Measurements from ENCODE around the gene NQO2. TPM values are rescaled to one million over a fixed set of nuclear protein-coding genes. Genes with fewer than 3 reads are reported as not detected.
"Not testable (repeated sequence)": the region's sequence is repeated elsewhere in the genome, so short reads cannot be mapped to it uniquely, and the experiment has no call there.

Gene NQO2
- total RNA-seq, 2 donors from 2014 or later: 50.8 to 199 TPM

GRCh38 chr6:3052481-3053230, 53.0 kb downstream of the NQO2 start:
- no peaks in the 10 kb centered on the region for H3K4me1 ChIP-seq (ENCODE audit: control insufficient read depth, insufficient read depth, low read length)
- H3K36me3 ChIP-seq (ENCODE audit: control insufficient read depth, insufficient read depth, low read length): no peaks in the 10 kb centered on the region
- 86 to 87% methylated on average over 9 to 17 of the region's 17 CpGs for WGBS, 2 experiments (ENCODE audit: insufficient coverage in 1 of 2, insufficient read length in 1 of 2)
- no peak overlapping the region for H3K9ac ChIP-seq (ENCODE audit: extremely low read depth, low read length, poor library complexity, severe bottlenecking)
- Mint-ChIP-seq H3K27me3 (ENCODE audit: insufficient read depth) (peaks cover 36% of the 10 kb centered on the region), H3K27ac (peak overlapping the region; percentile 80), H3K4me3 (peak overlapping the region; percentile 65), H3K9me3 (no peaks in the 10 kb centered on the region), H3K36me3 (ENCODE audit: low read depth) (no peaks in the 10 kb centered on the region), H3K4me1 (peaks cover 24% of the 10 kb centered on the region)
- peaks cover 11% of the 10 kb centered on the region for H3K27me3 ChIP-seq (ENCODE audit: control insufficient read depth, insufficient read depth, low read length, poor library complexity, severe bottlenecking)
- peak; percentile 48 for DNase-seq
- H3K9me3 ChIP-seq (ENCODE audit: control insufficient read depth, low read length): no peaks in the 10 kb centered on the region
- no peak overlapping the region for H3K27ac ChIP-seq (ENCODE audit: low read depth, low read length)
- TF ChIP-seq, protein P1, sequence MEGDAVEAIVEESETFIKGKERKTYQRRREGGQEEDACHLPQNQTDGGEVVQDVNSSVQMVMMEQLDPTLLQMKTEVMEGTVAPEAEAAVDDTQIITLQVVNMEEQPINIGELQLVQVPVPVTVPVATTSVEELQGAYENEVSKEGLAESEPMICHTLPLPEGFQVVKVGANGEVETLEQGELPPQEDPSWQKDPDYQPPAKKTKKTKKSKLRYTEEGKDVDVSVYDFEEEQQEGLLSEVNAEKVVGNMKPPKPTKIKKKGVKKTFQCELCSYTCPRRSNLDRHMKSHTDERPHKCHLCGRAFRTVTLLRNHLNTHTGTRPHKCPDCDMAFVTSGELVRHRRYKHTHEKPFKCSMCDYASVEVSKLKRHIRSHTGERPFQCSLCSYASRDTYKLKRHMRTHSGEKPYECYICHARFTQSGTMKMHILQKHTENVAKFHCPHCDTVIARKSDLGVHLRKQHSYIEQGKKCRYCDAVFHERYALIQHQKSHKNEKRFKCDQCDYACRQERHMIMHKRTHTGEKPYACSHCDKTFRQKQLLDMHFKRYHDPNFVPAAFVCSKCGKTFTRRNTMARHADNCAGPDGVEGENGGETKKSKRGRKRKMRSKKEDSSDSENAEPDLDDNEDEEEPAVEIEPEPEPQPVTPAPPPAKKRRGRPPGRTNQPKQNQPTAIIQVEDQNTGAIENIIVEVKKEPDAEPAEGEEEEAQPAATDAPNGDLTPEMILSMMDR (conservative IDR thresholded peaks at IDR 0.05): no peak
- H3K4me3 ChIP-seq (ENCODE audit: low read length): peak overlapping the region; percentile 71

GRCh38 chr6:3053231-3053508, 53.5 kb downstream of the NQO2 start:
- peaks cover 11% of the 10 kb centered on the region for H3K27me3 ChIP-seq (ENCODE audit: control insufficient read depth, insufficient read depth, low read length, poor library complexity, severe bottlenecking)
- H3K4me3 ChIP-seq (ENCODE audit: low read length): peak overlapping the region; percentile 71
- no peak for DNase-seq
- no peak overlapping the region for H3K9ac ChIP-seq (ENCODE audit: extremely low read depth, low read length, poor library complexity, severe bottlenecking)
- Mint-ChIP-seq H3K27me3 (ENCODE audit: insufficient read depth) (peaks cover 36% of the 10 kb centered on the region), H3K36me3 (ENCODE audit: low read depth) (no peaks in the 10 kb centered on the region), H3K4me1 (peaks cover 24% of the 10 kb centered on the region), H3K4me3 (peak overlapping the region; percentile 65), H3K27ac (peak overlapping the region; percentile 80), H3K9me3 (no peaks in the 10 kb centered on the region)
- H3K27ac ChIP-seq (ENCODE audit: low read depth, low read length): no peak overlapping the region
- no peaks in the 10 kb centered on the region for H3K9me3 ChIP-seq (ENCODE audit: control insufficient read depth, low read length)
- 69 to 71% methylated on average over 4 to 11 of the region's 11 CpGs for WGBS, 2 experiments (ENCODE audit: insufficient coverage in 1 of 2, insufficient read length in 1 of 2)
- TF ChIP-seq, protein P1 (conservative IDR thresholded peaks at IDR 0.05): no peak
- no peaks in the 10 kb centered on the region for H3K4me1 ChIP-seq (ENCODE audit: control insufficient read depth, insufficient read depth, low read length)
- H3K36me3 ChIP-seq (ENCODE audit: control insufficient read depth, insufficient read depth, low read length): no peaks in the 10 kb centered on the region

GRCh38 chr6:3054229-3055157, 54.8 kb downstream of the NQO2 start:
- not testable (repeated sequence) for H3K36me3 ChIP-seq (ENCODE audit: control insufficient read depth, insufficient read depth, low read length); H3K9me3 Mint-ChIP-seq; H3K36me3 Mint-ChIP-seq (ENCODE audit: low read depth); H3K9ac ChIP-seq (ENCODE audit: extremely low read depth, low read length, poor library complexity, severe bottlenecking); H3K27me3 ChIP-seq (ENCODE audit: control insufficient read depth, insufficient read depth, low read length, poor library complexity, severe bottlenecking); H3K4me1 ChIP-seq (ENCODE audit: control insufficient read depth, insufficient read depth, low read length); H3K9me3 ChIP-seq (ENCODE audit: control insufficient read depth, low read length); H3K27ac ChIP-seq (ENCODE audit: low read depth, low read length)
- peak; percentile 68 for DNase-seq
- WGBS, 2 experiments (ENCODE audit: insufficient coverage in 1 of 2, insufficient read length in 1 of 2): 16 to 23% methylated on average over 18 to 27 of the region's 27 CpGs
- peak overlapping the region; percentile 68 for H3K4me3 ChIP-seq (ENCODE audit: low read length)
- Mint-ChIP-seq H3K4me1 (peaks cover 24% of the 10 kb centered on the region), H3K27me3 (ENCODE audit: insufficient read depth) (peaks cover 29% of the 10 kb centered on the region), H3K4me3 (peak overlapping the region; percentile 65), H3K27ac (peak overlapping the region; percentile 32)

GRCh38 chr6:3055158-3055499, 55.4 kb downstream of the NQO2 start:
- not testable (repeated sequence) for DNase-seq; H3K27ac Mint-ChIP-seq; H3K4me3 ChIP-seq (ENCODE audit: low read length); H3K9me3 ChIP-seq (ENCODE audit: control insufficient read depth, low read length); H3K27me3 ChIP-seq (ENCODE audit: control insufficient read depth, insufficient read depth, low read length, poor library complexity, severe bottlenecking); H3K9me3 Mint-ChIP-seq; H3K9ac ChIP-seq (ENCODE audit: extremely low read depth, low read length, poor library complexity, severe bottlenecking); H3K36me3 ChIP-seq (ENCODE audit: control insufficient read depth, insufficient read depth, low read length); H3K27ac ChIP-seq (ENCODE audit: low read depth, low read length); H3K36me3 Mint-ChIP-seq (ENCODE audit: low read depth); H3K4me1 ChIP-seq (ENCODE audit: control insufficient read depth, insufficient read depth, low read length)
- peak overlapping the region; percentile 65 for H3K4me3 Mint-ChIP-seq
- H3K4me1 Mint-ChIP-seq: peaks cover 24% of the 10 kb centered on the region
- WGBS, 2 experiments (ENCODE audit: insufficient coverage in 1 of 2, insufficient read length in 1 of 2): 33 to 56% methylated on average over 1 to 3 of the region's 3 CpGs
- peaks cover 29% of the 10 kb centered on the region for H3K27me3 Mint-ChIP-seq (ENCODE audit: insufficient read depth)

All from endodermal cell (in vitro differentiated cells).